Measurements from ENCODE around the gene DNAJC18.

Gene DNAJC18

DNA sequence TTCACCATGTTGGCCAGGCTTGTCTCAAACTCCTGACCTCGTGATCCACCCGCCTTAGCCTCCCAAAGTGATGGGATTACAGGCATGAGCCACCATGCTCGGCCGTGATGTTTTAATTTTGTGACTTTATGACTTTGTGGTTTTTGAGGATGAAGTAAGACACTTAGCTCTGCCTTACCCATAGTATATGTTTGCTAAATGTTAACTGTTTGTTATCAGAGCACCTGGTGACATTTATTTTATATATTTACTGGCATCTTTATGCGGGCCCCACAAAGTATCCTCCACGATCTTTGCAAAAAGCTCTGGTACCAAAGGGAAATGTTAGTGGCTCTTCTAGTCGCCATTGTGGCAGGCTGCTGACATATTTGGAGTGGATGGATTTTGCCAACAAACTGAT lies 63.0 kb downstream of the DNAJC18 start:
- Histone ChIP-seq H3K4me2 (ENCODE audit: low read depth, low read length, poor library complexity, severe bottlenecking) (no peak overlapping the region), H3K79me2 (ENCODE audit: insufficient read depth, low read length) (no peaks in the 10 kb centered on the region), H3K4me1 (ENCODE audit: insufficient read depth, low read length, poor library complexity, severe bottlenecking) (peaks cover 7% of the 10 kb centered on the region), H3K36me3 (ENCODE audit: insufficient read depth, low read length) (peaks cover 6% of the 10 kb centered on the region; the same call in 1 of the 2 replicates), H3K9me3 (ENCODE audit: insufficient read depth, low read depth, low read length) (no peaks in the 10 kb centered on the region), H3K4me3 (ENCODE audit: low read length, poor library complexity, severe bottlenecking) (no peak overlapping the region), H4K20me1 (ENCODE audit: insufficient read depth, low read length, poor library complexity, severe bottlenecking) (no peaks in the 10 kb centered on the region), H3K27me3 (ENCODE audit: insufficient read depth, low read length, poor library complexity, severe bottlenecking) (no peaks in the 10 kb centered on the region), H2AFZ (ENCODE audit: low read length) (no peak overlapping the region), H3K9ac (ENCODE audit: low read depth, low read length, poor library complexity, severe bottlenecking) (no peak overlapping the region), H3F3A (ENCODE audit: low read depth) (no peaks in the 10 kb centered on the region), H3K9me2 (replicated peaks; ENCODE audit: low read depth, low read length) (no peaks in the 10 kb centered on the region)
- TF ChIP-seq EZH2phosphoT487 (IDR thresholded peaks at IDR 0.05; ENCODE audit: borderline replicate concordance) (no peak), CTCF (conservative IDR thresholded peaks at IDR 0.05; ENCODE audit: low read length) (no peak)

GRCh38 chr5:139374909-139375308 lies 64.4 kb downstream of the DNAJC18 start:
- no peak overlapping the region for H2AFZ ChIP-seq (ENCODE audit: low read length)
- no peak for TF ChIP-seq EZH2phosphoT487 (IDR thresholded peaks at IDR 0.05; ENCODE audit: borderline replicate concordance)
- TF ChIP-seq CTCF (conservative IDR thresholded peaks at IDR 0.05; ENCODE audit: low read length): no peak
- H3K27me3 ChIP-seq (ENCODE audit: insufficient read depth, low read length, poor library complexity, severe bottlenecking): no peaks in the 10 kb centered on the region
- no peaks in the 10 kb centered on the region for H3K9me2 ChIP-seq (replicated peaks; ENCODE audit: low read depth, low read length)
- no peaks in the 10 kb centered on the region for H3K79me2 ChIP-seq (ENCODE audit: insufficient read depth, low read length)
- no peak overlapping the region for H3K4me2 ChIP-seq (ENCODE audit: low read depth, low read length, poor library complexity, severe bottlenecking)
- H3K36me3 ChIP-seq (ENCODE audit: insufficient read depth, low read length): peaks cover 9% of the 10 kb centered on the region; the same call in 1 of the 2 replicates
- H3K4me3 ChIP-seq (ENCODE audit: low read length, poor library complexity, severe bottlenecking): no peak overlapping the region
- H3K9me3 ChIP-seq (ENCODE audit: insufficient read depth, low read depth, low read length): no peaks in the 10 kb centered on the region
- H4K20me1 ChIP-seq (ENCODE audit: insufficient read depth, low read length, poor library complexity, severe bottlenecking): no peaks in the 10 kb centered on the region
- H3K4me1 ChIP-seq (ENCODE audit: insufficient read depth, low read length, poor library complexity, severe bottlenecking): peaks cover 7% of the 10 kb centered on the region
- H3F3A ChIP-seq (ENCODE audit: low read depth): no peaks in the 10 kb centered on the region
- H3K9ac ChIP-seq (ENCODE audit: low read depth, low read length, poor library complexity, severe bottlenecking): no peak overlapping the region

DNA sequence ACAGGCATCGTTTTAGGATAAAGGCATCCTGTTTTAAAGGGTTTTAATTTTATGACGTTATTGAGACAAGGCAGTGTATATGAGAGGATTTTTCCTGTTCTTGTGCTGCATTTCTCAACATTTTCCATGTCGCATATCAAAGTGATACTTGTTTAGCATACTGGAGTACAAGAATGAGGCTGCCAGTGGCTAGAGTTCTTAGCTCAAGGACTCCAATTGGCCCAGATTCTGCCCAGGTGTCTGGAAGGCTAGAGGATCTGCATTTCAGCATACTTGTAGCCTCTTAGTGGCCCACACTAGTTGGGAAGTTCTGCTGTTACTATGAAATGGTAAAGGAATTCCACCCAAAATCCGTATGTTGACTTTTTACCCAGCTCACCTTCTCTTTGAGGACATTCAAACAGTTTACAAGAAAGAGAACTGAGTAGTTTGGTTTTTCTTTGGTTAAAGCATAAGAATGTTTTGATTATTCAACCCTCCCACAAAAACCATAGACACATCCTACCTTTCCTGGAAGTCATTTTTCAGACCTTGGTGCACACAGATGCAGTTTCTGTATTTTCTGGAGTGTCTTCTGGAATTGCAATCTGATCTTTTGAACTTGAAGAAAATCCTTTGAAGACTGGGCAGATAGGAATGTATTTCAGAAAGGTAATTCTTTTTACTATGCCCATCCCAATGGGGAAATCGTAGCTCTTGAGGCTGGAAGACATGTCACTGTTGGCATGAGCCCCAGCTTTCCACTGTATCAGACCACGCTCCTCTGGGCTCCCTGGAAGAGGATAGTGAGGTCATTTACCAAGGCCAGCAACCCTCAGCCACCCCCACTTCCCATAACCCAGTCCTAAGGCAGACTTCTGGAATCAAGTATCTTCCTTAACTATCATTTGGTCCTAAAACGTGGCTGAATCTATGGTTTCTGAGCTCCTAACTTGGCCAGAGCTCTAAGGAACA lies 67.6 kb downstream of the DNAJC18 start:
- Histone ChIP-seq H3K36me3 (ENCODE audit: insufficient read depth, low read length) (peaks cover 34% of the 10 kb centered on the region; the same call in 1 of the 2 replicates), H2AFZ (ENCODE audit: low read length) (no peak overlapping the region), H3K27me3 (ENCODE audit: insufficient read depth, low read length, poor library complexity, severe bottlenecking) (no peaks in the 10 kb centered on the region), H3K9me2 (replicated peaks; ENCODE audit: low read depth, low read length) (no peaks in the 10 kb centered on the region), H3K4me1 (ENCODE audit: insufficient read depth, low read length, poor library complexity, severe bottlenecking) (peaks cover 4% of the 10 kb centered on the region), H4K20me1 (ENCODE audit: insufficient read depth, low read length, poor library complexity, severe bottlenecking) (no peaks in the 10 kb centered on the region), H3K4me2 (ENCODE audit: low read depth, low read length, poor library complexity, severe bottlenecking) (no peak overlapping the region), H3F3A (ENCODE audit: low read depth) (no peaks in the 10 kb centered on the region), H3K79me2 (ENCODE audit: insufficient read depth, low read length) (no peaks in the 10 kb centered on the region), H3K4me3 (ENCODE audit: low read length, poor library complexity, severe bottlenecking) (no peak overlapping the region), H3K9ac (ENCODE audit: low read depth, low read length, poor library complexity, severe bottlenecking) (no peak overlapping the region), H3K9me3 (ENCODE audit: insufficient read depth, low read depth, low read length) (no peaks in the 10 kb centered on the region)
- TF ChIP-seq EZH2phosphoT487 (IDR thresholded peaks at IDR 0.05; ENCODE audit: borderline replicate concordance): no peak
- TF ChIP-seq CTCF (conservative IDR thresholded peaks at IDR 0.05; ENCODE audit: low read length): no peak
